Epidermal melanocyte (primary cell): ENCODE data around the gene ANO6.

ENCODE experiments used
- DNase-seq: peaks from one replicate; pipeline ENCODE4 v3.0.0; 2011; ENCODE audit warnings: low spot score; ENCODE audit not compliant: insufficient read length

ANO6 gene

DNA sequence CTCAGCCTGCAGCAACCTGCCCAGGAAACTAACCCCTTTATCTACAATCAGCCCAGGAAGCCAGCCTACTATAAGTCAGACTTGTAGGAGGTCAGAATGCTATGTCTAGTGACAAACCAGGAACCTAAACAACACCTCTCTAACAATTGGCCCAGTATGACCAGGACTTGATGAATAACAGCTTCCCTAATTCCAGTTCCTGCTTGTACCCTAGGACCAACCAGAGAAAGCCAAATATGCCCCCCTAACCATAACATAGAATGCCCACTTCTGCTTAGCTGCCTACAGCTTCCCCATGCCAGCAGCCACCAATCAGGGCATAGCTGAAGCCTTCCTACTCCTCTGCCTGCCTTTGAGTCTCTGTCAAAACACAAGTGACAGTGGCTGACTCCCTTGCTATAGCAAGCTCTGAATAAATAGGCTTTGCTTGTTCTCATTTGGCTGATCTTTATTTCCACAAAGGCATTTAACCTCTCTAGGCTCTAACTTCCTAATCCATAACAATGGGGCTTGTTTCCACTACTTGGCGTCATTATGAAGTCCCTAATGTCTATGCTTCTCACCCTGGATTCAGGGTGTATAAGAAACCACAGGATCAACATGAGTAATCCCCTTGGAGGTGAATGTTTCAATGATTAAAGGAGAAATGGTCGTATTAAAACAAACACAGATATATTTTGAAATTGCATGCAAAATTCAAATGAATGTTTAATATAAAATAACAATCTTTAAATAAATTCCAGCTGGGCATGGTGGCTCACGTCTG lies 220.2 kb downstream of the ANO6 start:
- DNase-seq = no peak

DNA sequence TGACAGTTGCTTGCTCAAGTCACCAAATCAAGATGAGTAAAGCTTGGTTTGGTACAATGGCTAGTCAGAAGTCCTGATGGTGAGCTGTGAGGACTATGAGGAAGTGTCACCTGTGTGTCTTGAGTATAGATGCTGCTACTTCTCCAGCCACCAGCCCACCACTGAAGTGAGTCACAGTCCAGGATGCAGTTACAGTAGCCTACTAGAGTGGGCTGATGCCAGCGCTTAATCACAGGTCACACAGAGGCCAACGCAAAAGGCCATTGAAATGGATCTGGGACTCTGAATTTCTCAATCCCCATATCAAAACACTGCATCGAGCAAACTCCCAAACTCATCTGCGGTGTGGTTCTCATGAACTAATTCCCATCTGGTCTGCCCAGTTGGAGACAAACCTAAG lies 223.1 kb downstream of the ANO6 start:
- no peak for DNase-seq

- DNase-seq = no peak
Measured at GRCh38 chr12:45446013-45446412, 230.1 kb downstream of the ANO6 start.

- DNase-seq = no peak
Measured at GRCh38 chr12:45458238-45458637, 242.3 kb downstream of the ANO6 start.

GRCh38 chr12:45458854-45459807 lies 243.2 kb downstream of the ANO6 start:
- peak; percentile 33 for DNase-seq

- DNase-seq = no peak
Measured at GRCh38 chr12:45462506-45462905, 246.6 kb downstream of the ANO6 start.

- DNase-seq = no peak
Measured at GRCh38 chr12:45464699-45465098, 248.8 kb downstream of the ANO6 start.

GRCh38 chr12:45468751-45469615 lies 253.1 kb downstream of the ANO6 start:
- no peak for DNase-seq

GRCh38 chr12:45469902-45470301 lies 254.0 kb downstream of the ANO6 start:
- no peak for DNase-seq

GRCh38 chr12:45473636-45474035 lies 257.7 kb downstream of the ANO6 start:
- no peak for DNase-seq

- no peak for DNase-seq
Measured at GRCh38 chr12:45475594-45475993, 259.7 kb downstream of the ANO6 start.

DNA sequence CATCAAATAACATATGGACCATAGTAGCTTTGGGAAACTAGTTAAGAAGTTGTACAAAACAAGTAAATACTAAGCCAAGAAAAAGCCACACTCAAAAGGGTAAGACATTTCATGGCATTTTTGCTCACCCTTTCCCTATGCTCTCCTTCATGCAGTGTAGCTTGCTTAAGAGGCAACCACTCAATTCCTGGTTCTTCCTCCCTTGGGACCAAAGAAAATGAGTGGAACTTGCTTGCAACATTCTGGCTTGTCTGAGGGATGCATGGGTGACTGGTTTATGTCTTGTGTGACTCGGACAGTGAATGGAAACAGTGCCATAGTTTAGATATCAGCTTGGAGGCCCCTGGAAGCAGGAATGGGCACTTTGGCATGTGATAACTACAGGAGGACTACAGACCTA lies 261.6 kb downstream of the ANO6 start:
- no peak for DNase-seq

GRCh38 chr12:45478931-45479330 lies 263.0 kb downstream of the ANO6 start:
- DNase-seq = no peak

GRCh38 chr12:45481746-45482145 lies 265.9 kb downstream of the ANO6 start:
- DNase-seq = no peak

DNA sequence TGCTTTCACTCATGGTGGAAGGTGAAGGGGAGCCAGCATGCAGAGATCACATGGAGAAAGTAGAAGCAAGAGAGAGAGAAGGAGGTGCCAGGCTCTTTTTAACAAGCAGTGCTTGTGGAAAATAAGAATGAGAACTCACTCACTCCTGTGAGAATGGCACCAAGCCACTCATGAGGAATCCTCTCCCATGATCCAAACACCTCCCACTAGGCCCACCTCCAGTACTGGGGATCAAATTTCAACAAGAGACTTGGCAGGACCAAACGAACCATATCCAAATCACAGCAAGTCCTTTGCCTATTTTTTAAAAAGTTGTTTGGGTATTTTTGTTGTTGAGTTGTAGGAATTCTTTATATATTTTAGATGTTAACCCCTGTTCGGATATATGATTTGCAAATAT lies 267.7 kb downstream of the ANO6 start:
- DNase-seq = no peak
